C4-2B (cell line): ENCODE results near the gene ZNF507.

Experiments used
- H3K27ac ChIP-seq: fragments of 450-650 bp; 2 replicates; pipeline ENCODE4 v1.5.1; 2017
- CTCF ChIP-seq: fragments of 450-650 bp; conservative IDR thresholded peaks from 2 replicates; pipeline ENCODE4 v1.5.1; 2017; ENCODE audit warnings: mild to moderate bottlenecking
- ZFX ChIP-seq: fragments of 450-650 bp; IDR thresholded peaks from 2 replicates; pipeline ENCODE4 v1.6.1; 2017

The ZNF507 gene

GRCh38 chr19:32324631-32325285 is 20.7 kb upstream of the ZNF507 start:
- TF ChIP-seq CTCF = no peak; the same call in 1 of the 2 replicates
- TF ChIP-seq ZFX = no peak
- H3K27ac ChIP-seq = no peak overlapping the region

- no peak overlapping the region for H3K27ac ChIP-seq
- TF ChIP-seq ZFX (no peak), CTCF (no peak)
Measured at GRCh38 chr19:32330213-32330857, 15.1 kb upstream of the ZNF507 start.

GRCh38 chr19:32333227-32333626 is 12.2 kb upstream of the ZNF507 start:
- TF ChIP-seq ZFX = no peak
- TF ChIP-seq CTCF = no peak
- no peak overlapping the region for H3K27ac ChIP-seq

- TF ChIP-seq ZFX = no peak
- TF ChIP-seq CTCF = no peak
- no peak overlapping the region for H3K27ac ChIP-seq
Measured at GRCh38 chr19:32336259-32337083, 8.9 kb upstream of the ZNF507 start.

GRCh38 chr19:32337084-32337808 is 8.2 kb upstream of the ZNF507 start:
- TF ChIP-seq CTCF (no peak), ZFX (no peak)

GRCh38 chr19:32339423-32339822 is 6.0 kb upstream of the ZNF507 start:
- TF ChIP-seq ZFX = no peak
- TF ChIP-seq CTCF = no peak
- no peak overlapping the region for H3K27ac ChIP-seq

More at GRCh38 chr19:32337084-32337808, 8.2 kb upstream of the ZNF507 start:
- H3K27ac ChIP-seq = no peak overlapping the region
